ENCODE results near the gene LRPPRC. TPM values are rescaled to one million over a fixed set of nuclear protein-coding genes. Genes with fewer than 3 reads are reported as not detected.

The LRPPRC gene
- total RNA-seq, 1 donor from 2014 or later = 58.0 TPM

- no peak for DNase-seq
Measured at GRCh38 chr2:43906448-43907109, 89.2 kb downstream of the LRPPRC start.

DNA sequence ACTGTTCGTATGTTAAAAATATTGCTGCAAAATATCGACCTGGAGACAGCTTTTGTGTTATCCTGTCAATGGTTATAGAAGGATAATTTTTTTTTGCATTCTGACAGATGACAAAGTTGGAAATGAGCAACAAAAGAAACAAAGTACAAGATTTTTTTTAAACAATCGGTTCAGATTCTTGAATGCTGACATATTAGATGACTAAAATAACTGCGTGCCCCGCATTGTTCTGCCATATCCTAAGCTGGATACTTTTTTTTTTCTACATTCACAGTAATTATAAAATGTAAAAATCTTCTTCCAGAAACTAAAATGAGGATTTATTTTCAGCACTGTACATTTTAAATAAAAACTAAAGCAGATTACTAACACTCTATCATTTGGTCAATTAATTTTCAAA is 89.9 kb downstream of the LRPPRC start:
- peak; percentile 51 for DNase-seq

GRCh38 chr2:43905371-43905803 is 90.4 kb downstream of the LRPPRC start:
- DNase-seq = no peak

DNA sequence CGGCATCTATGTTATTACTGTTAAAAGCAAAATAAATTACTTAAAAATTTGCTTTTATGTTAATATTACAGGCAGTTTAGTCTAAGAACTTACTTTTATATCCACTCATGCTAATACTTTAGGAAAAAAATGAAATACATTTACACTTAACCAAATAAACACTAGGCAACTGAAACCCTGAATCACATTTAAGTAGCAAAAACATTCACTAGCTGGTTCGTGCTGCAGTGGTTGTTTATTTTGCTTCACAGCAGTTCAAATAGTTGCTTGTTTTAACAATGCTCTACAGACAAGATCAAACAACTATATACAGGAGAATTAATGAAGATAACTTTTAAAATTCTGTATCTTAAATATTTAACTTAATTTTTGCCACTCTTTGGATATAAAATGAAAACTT is 96.2 kb downstream of the LRPPRC start:
- no peak for DNase-seq

- DNase-seq = no peak
Measured at GRCh38 chr2:43898838-43899346, 96.9 kb downstream of the LRPPRC start.

- DNase-seq = peak; percentile 36
Measured at GRCh38 chr2:43898134-43898837, 97.5 kb downstream of the LRPPRC start.

- no peak for DNase-seq
Measured at GRCh38 chr2:43897492-43897891, 98.3 kb downstream of the LRPPRC start.

GRCh38 chr2:43896906-43897305 is 98.9 kb downstream of the LRPPRC start:
- no peak for DNase-seq

GRCh38 chr2:43894743-43895142 is 101.0 kb downstream of the LRPPRC start:
- DNase-seq = no peak

DNA sequence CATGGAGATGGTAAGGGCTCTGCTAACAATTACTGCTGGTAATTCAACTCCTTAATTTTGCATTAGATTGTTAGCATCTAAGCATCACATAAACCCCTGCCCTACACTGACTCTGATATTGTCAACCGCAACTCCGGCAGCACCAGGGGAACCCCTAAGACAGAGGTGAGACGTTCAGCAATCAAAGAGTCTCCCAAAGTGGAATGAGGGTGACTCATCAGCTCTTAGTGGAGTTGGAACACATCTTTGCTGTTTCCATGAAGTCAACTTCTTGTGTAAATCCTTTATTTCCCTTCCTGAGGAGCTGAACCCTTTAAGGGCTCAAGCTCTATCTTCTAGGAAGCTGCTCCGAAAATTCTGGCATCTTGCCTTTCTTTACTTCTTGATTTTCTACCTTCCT is 104.9 kb downstream of the LRPPRC start:
- no peak for DNase-seq

DNA sequence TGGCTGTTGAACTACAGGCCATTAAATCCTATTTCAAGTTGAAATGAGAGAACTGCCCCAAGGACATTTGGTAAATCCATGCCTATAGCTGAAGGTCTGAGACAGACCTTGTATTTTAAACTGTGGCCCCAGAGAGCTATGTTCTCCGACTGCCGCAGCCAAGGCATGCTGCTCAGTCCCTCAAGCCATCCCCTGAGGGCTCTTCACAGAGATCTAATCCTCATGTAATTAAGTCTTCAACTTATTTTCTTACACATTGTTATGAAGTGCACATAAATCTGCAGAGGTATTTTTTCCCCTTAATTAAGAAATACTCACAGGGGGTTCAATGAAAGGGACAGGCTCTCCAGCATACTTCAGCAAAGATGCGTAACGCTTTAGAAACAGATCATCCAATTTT is 106.4 kb downstream of the LRPPRC start:
- DNase-seq = no peak

- DNase-seq = no peak
Measured at GRCh38 chr2:43887176-43887575, 108.6 kb downstream of the LRPPRC start.

DNA sequence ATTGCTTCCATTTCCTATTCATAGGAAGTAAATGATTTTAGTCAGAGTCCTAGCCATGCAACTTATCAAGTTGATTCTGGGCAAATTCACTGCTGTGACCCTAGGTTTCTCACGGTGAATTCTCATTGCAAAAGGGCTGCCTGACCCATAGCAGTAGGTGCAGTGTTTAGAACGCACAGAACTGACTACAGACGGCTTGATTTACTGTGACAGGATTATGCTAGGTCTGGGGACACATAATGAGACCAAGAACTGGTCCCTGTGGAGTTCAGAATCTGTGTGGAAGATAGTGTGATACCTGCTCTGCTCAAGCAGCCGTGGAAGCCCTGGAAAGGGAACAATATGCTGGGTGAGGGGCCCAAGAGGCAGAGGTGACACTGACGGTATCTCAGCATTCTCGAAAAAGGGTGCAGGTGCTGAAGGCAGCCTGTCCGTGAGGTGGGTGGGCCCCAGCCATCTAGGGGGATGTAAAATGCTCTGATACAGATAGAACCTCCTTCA is 110.6 kb downstream of the LRPPRC start:
- DNase-seq = no peak

DNA sequence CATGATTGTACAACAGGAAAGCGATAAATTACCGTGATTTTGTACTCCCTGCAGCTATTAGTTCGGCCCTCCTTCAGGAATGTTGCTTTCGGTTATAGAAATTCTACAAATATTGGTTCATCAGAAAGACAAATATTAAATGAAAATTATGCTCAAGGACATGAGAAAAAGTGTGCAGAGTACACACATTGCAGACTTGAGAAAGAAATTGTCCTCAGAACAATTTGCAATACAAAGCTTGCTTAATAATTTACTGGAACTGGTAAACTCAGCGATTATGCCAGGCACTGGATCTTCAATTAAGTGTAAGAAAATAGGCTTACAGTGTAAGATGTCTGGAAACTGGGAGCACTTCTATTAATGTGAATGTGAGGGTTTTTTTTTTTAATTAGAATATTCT is 111.1 kb downstream of the LRPPRC start:
- no peak for DNase-seq

GRCh38 chr2:43882312-43882711 is 113.5 kb downstream of the LRPPRC start:
- DNase-seq = no peak

DNA sequence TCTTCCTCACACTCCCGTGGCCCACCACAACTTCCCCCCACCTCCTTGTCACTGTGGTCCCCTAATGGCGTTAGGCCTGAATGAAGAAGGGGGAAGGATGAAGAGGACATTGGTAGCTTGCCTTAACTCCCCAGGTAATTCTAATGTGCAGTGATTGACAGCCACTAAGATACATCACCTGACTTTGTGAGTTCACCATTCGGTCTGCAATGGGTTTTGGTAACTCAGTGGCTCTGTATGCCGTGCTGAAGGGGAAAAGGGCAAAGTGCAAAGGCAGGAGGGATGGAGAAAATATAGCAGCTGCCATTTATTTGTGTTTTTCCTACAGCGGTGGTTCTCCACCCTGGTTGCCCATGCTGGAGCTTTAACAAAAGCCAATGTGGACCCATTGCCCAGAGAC is 114.8 kb downstream of the LRPPRC start:
- no peak for DNase-seq

DNA sequence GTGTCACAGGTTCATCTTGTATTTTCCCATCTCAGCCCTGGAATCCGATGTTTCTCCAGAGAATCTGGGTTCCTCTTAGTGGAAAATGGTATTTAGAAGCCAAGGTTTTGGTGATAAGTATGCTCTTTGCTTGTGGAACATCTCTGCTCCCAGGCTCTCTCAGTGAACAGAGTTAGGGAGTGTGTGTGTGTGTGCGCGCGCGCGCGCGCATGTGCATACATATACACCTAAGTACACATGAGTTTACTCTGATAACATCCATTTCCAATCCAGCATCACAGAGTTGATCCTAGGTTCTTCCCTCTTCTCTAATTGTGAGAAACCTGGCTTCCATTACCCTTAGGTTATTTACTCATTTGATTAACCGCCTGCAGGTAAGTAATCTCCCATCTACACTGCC is 115.3 kb downstream of the LRPPRC start:
- DNase-seq = no peak

GRCh38 chr2:43879261-43879660 is 116.5 kb downstream of the LRPPRC start:
- no peak for DNase-seq

DNA sequence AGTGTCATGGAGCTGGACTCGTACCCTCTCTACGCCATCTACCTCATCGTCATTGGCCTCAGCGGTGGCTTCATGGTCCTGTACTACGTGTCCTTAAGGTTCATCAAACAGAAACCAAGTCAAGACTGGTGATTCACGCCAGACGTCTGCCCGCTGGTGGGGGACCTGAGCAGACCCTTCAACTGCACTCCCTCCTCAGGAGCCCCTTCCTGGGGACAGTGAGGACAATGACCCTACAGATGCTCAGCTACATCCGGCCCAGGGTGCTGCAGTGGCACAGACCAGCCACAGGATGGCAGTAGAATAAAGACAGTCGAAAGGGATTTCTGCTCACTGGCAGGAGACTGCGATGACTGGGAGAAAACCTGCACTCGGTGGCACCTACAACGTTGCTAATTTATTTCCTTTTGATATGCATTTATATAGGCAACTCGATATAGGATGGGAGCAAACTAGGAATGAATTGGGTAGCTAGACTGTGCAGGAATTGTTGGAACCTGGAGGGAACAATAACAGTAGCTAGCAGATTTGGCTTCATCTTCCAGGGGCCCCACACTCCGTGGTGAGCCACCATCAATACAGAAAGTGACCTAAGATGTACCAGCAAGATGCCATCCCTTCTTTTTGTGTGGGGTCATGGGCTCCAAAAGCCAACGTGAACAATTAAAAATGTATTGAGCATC is 117.9 kb downstream of the LRPPRC start:
- DNase-seq = peak; percentile 72

- no peak for DNase-seq
Measured at GRCh38 chr2:43874776-43875451, 120.9 kb downstream of the LRPPRC start.

DNA sequence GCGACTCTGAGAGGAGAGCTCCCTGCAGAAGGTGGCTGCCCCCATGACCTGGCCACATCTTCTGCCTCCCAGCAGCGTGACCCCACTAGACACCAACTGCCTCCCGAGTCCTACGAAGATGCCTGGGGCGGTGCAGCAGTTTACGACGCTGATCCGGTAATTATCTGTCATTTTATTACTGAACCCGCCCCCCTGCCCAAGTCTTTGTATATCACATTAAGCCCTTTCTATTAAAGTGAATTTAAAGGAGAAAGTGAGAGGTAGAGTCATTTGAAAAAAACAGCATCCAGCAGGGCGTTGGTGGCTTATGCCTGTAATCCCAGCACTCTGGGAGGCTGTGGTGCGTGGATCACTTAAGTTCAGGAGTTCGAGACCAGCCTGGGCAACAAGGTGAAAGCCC is 123.6 kb downstream of the LRPPRC start:
- DNase-seq = no peak

DNA sequence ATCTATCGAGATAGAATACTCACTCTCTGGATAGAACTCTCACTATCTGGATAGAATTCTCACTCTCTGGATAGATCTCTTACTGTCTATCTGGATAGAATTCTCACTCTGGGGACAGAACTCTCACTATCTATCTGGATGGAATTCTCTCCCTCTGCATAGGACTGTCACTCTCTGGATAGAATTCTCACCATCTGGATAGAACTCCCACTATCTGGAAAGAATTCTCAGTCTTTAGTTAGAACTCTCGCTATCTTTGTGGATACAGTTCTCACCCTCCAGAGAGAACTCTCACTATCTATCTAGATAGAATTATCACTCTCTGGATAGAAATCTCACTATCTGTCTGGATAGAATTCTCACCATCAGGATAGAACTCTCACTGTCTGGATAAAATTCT is 140.5 kb downstream of the LRPPRC start:
- no peak for DNase-seq

- no peak for DNase-seq
Measured at GRCh38 chr2:43854671-43855070, 141.1 kb downstream of the LRPPRC start.
